ENCODE measurements around the gene UBE2QL1.

DNA sequence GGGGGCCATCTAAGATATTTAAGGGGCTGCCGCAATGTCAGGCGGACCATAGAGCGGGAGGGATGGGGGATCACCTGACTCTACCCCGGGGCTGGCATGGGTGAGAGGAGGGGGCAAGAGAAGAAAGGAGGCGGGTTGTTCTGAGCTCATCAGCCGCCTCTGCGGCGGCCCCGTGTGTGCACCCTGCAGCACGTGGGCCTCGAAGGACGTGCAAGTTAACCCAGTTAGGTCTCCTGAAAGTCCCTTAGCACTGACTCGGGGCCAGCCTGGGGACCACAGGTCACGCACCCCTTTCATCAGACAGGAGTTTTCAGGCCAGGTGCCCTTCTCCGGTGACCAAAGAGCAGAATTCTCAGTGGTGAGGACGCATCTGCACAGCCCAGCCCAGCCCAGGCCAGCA lies 58.0 kb downstream of the UBE2QL1 start:
- TF ChIP-seq EZH2 (IDR thresholded peaks at IDR 0.05; ENCODE audit: borderline replicate concordance, low read depth, low read length, poor library complexity, severe bottlenecking) (no peak), CTCF (conservative IDR thresholded peaks at IDR 0.05; ENCODE audit: low read depth, low read length) (no peak)
